SK-N-SH treated with all-trans-retinoic acid at 6 μM for 48 hours (cell line): ENCODE results near the gene WIPI1.

ENCODE experiments used
- CSRNP3 ChIP-seq: fragments of 250-450 bp; sonication (Bioruptor Pico); IDR thresholded peaks from 2 replicates; pipeline ENCODE4 v1.5.1; 2021; ENCODE audit warnings: mild to moderate bottlenecking, moderate library complexity
- PPARA ChIP-seq: fragments of 250-450 bp; sonication (Bioruptor Pico); IDR thresholded peaks from 2 replicates; pipeline ENCODE4 v1.5.0; 2020; ENCODE audit warnings: mild to moderate bottlenecking, borderline replicate concordance
- RARB ChIP-seq: fragments of 250-450 bp; sonication (Bioruptor Pico); IDR thresholded peaks from 2 replicates; pipeline ENCODE4 v1.8.0; 2021; ENCODE audit warnings: mild to moderate bottlenecking, moderate library complexity
- SNAI2 ChIP-seq: fragments of 250-450 bp; sonication (Bioruptor Pico); IDR thresholded peaks from 2 replicates; pipeline ENCODE4 v1.5.0; 2020; ENCODE audit warnings: mild to moderate bottlenecking, moderate library complexity
- TCF4 ChIP-seq: fragments of 250-450 bp; sonication (Bioruptor Pico); IDR thresholded peaks from 2 replicates; pipeline ENCODE4 v1.8.0; 2021; ENCODE audit warnings: mild to moderate bottlenecking, moderate library complexity, borderline replicate concordance
- TSHZ2 ChIP-seq: fragments of 250-450 bp; sonication (Bioruptor Pico); IDR thresholded peaks from 2 replicates; pipeline ENCODE4 v1.5.0; 2020; ENCODE audit warnings: mild to moderate bottlenecking, moderate library complexity
- ZC3H10 ChIP-seq: fragments of 250-450 bp; sonication (Bioruptor Pico); IDR thresholded peaks from 2 replicates; pipeline ENCODE4 v1.5.1; 2021; ENCODE audit warnings: mild to moderate bottlenecking, moderate library complexity

GRCh38 chr17:68433211-68433610, 24.1 kb downstream of the WIPI1 start:
- TF ChIP-seq CSRNP3 (CRISPR knock-in tag) (no peak), TSHZ2 (no peak), TCF4 (CRISPR knock-in tag) (no peak), RARB (CRISPR knock-in tag) (no peak), SNAI2 (CRISPR knock-in tag) (no peak), ZC3H10 (no peak), PPARA (CRISPR knock-in tag) (no peak)
